ENCODE results near the gene RAF1. TPM values are rescaled to one million over a fixed set of nuclear protein-coding genes. Genes with fewer than 3 reads are reported as not detected.

The RAF1 gene
- total RNA-seq (2021) (127 and 130 TPM in 2 replicates), Bru-seq, nascent RNA (percentile 90 among the genes with signal in this experiment), BruChase-seq, experiment 1, labeled RNA remaining after a 2-hour chase (percentile 87 among the genes with signal in this experiment), BruChase-seq, experiment 2, labeled RNA remaining after a 6-hour chase (percentile 91 among the genes with signal in this experiment)
- long read RNA-seq, transcript RAF1-203 (16 exons, 2,354 nt): minor isoform, 10 of 210 reads
- long read RNA-seq, transcript RAF1-201 (17 exons, 3,300 nt): major isoform, 130 of 210 reads
- long read RNA-seq, partial matches to known transcripts: 14 of 210 reads
- long read RNA-seq, other reads (novel, unspliced or antisense): 52 of 210 reads

DNA sequence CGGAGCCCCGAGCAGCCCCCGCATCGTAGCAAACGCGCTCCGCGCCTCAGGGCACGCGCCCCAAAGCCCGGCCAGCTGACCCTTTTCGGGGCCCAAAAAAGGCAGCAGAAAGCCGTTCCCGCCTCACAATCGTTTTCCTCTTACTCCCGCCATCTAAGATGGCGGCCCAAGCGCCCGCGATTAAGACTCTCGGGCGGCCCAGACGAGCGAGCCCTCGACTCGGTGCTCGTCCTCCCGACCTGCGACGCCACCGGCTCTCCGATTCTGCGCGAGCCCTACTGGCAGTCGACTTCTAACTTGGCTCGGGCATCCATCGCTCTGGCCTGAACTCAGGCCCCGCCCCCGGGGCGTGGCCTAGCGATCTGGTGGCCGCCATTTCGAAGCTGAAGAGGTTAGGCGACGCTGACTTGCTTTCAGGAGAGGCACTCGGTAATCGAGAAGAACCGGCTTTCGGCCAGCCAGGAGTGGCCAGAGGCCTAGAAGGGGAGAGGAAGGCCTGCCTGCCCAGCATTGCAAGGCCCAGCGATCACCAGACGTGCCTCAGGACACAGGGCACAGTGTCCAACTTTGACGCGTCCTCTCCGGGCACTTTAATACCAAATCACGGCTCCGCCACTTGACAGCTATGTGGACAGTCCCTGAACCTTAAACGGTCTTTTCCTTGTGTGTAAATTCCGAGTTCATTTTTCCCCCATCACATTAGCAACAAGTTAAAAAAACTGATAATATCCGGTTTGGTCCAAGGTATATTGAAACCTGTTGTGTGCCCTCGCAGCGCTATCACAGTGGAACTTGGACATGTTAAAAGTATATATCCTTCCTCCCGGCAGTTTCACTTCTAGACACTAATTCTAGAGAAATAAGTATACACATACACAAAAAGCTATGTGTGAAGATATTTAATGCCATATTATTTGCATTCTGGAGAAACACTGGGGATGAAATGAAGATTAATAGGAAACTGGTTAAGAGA is at the start of gene RAF1:
Gene RAF1 (minus strand): TSS at position 182 of the 973 bp plus-strand sequence. CDS start 45,396 bp downstream, outside the sequence.
- CTCF ChIA-PET: no interaction called here
- TF ChIP-seq, protein P1, sequence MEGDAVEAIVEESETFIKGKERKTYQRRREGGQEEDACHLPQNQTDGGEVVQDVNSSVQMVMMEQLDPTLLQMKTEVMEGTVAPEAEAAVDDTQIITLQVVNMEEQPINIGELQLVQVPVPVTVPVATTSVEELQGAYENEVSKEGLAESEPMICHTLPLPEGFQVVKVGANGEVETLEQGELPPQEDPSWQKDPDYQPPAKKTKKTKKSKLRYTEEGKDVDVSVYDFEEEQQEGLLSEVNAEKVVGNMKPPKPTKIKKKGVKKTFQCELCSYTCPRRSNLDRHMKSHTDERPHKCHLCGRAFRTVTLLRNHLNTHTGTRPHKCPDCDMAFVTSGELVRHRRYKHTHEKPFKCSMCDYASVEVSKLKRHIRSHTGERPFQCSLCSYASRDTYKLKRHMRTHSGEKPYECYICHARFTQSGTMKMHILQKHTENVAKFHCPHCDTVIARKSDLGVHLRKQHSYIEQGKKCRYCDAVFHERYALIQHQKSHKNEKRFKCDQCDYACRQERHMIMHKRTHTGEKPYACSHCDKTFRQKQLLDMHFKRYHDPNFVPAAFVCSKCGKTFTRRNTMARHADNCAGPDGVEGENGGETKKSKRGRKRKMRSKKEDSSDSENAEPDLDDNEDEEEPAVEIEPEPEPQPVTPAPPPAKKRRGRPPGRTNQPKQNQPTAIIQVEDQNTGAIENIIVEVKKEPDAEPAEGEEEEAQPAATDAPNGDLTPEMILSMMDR (conservative IDR thresholded peaks at IDR 0.05; ENCODE audit: low read depth, low read length): no peak
- no peak for TF ChIP-seq EZH2 (IDR thresholded peaks at IDR 0.05; ENCODE audit: borderline replicate concordance, low read depth, low read length, poor library complexity, severe bottlenecking)

DNA sequence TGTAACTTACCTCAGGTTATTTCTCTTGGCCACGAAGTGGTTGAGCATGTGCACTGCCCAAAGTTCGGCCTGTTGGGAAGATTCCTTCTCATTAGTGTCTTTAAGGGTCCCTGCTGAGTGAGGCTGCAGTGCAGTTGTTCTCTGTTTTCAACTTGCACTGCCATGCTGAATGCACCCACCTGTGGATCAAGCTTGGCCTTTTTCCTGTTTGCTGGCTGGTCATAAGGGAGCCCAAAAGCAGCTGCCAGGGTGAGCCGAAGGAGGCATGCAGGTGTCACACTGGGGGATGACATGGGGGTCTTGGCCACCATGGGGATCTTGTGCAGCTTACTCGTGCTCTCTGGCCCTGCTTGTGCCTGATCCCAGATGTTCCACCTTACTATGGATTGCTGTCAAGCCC is 46.1 kb upstream of the RAF1 start:
- no peak for TF ChIP-seq EZH2 (IDR thresholded peaks at IDR 0.05; ENCODE audit: borderline replicate concordance, low read depth, low read length, poor library complexity, severe bottlenecking)
- TF ChIP-seq, protein P1 (conservative IDR thresholded peaks at IDR 0.05; ENCODE audit: low read depth, low read length): no peak
- CTCF ChIA-PET: no interaction called here
- Histone ChIP-seq H3K4me1 (ENCODE audit: insufficient read depth, low read length, poor library complexity, severe bottlenecking) (no peaks in the 10 kb centered on the region), H3K27ac (ENCODE audit: low read depth, low read length, poor library complexity, severe bottlenecking) (no peak overlapping the region), H3K4me3 (ENCODE audit: low read depth, low read length, poor library complexity, severe bottlenecking) (no peak overlapping the region), H3K9me3 (ENCODE audit: low read depth, low read length, poor library complexity, severe bottlenecking) (no peaks in the 10 kb centered on the region), H3K27me3 (replicated peaks; ENCODE audit: insufficient read depth, low read depth, low read length, poor library complexity) (no peaks in the 10 kb centered on the region), H3K36me3 (ENCODE audit: insufficient read depth, low read length, poor library complexity, severe bottlenecking) (no peaks in the 10 kb centered on the region)
- intact Hi-C loops (cut with micrococcal nuclease; ENCODE audit: unreplicated experiment): no loop called here
- POLR2A ChIA-PET (ENCODE audit: low non-redundant PET): no interaction called here
- no TSS peak for BruUV-seq (replicated peaks)
- no peak for DNase-seq (ENCODE audit: low spot score)

More for the DNA sequence above, at the start of gene RAF1:
- peak within 1 kb of the TSS; percentile 100 for H3K27ac ChIP-seq (ENCODE audit: low read depth, low read length, poor library complexity, severe bottlenecking)
- no peaks in the 10 kb centered on the region for H3K36me3 ChIP-seq (ENCODE audit: insufficient read depth, low read length, poor library complexity, severe bottlenecking)
- H3K27me3 ChIP-seq (replicated peaks; ENCODE audit: insufficient read depth, low read depth, low read length, poor library complexity): no peaks in the 10 kb centered on the region
- POLR2A ChIA-PET (ENCODE audit: low non-redundant PET): interaction anchor here (0.6 kb wide), 2 partner anchors 40 to 180 kb away, joined by 4 to 5 read pairs; partner anchors contain the start of gene TSEN2
- no peaks in the 10 kb centered on the region for H3K9me3 ChIP-seq (ENCODE audit: low read depth, low read length, poor library complexity, severe bottlenecking)
- TSS peak; percentile 99 for BruUV-seq (replicated peaks)
- intact Hi-C loops (cut with micrococcal nuclease; ENCODE audit: unreplicated experiment): loop anchor here (5.0 kb wide), 1 partner anchor 107 kb away; the partner anchor contains the start of gene MKRN2
- peak within 1 kb of the TSS; percentile 89 for H3K4me3 ChIP-seq (ENCODE audit: low read depth, low read length, poor library complexity, severe bottlenecking)
- peaks cover 28% of the 10 kb centered on the region for H3K4me1 ChIP-seq (ENCODE audit: insufficient read depth, low read length, poor library complexity, severe bottlenecking)
- DNase-seq (ENCODE audit: low spot score): peak; percentile 99

DNA sequence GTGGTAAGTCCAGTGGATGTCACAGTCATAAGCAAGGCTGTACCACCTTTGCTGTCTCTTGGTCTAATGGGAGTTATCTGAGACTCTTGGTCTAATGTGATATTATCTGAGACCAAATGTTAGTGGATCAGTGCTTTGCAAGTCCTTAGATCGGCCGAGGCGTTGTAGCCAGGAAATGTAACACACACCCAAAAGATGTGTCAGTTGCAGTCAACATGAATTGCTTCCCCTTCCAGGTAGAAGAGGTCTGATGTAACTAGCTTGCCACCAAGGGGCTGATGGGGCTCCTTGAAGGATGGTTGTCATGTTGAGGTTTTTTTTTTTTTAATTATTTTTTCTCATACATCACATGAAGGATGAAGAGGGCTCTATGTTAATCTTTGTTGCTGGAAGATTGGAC is 45.4 kb upstream of the RAF1 start:
- CTCF ChIA-PET: no interaction called here
- H3K4me1 ChIP-seq (ENCODE audit: insufficient read depth, low read length, poor library complexity, severe bottlenecking): no peaks in the 10 kb centered on the region
- H3K9me3 ChIP-seq (ENCODE audit: low read depth, low read length, poor library complexity, severe bottlenecking): no peaks in the 10 kb centered on the region
- POLR2A ChIA-PET (ENCODE audit: low non-redundant PET): interaction anchor here (0.7 kb wide), 1 partner anchor 808 kb away, joined by 3 read pairs; no protein-coding TSS in a partner anchor
- TF ChIP-seq, protein P1 (conservative IDR thresholded peaks at IDR 0.05; ENCODE audit: low read depth, low read length): no peak
- no peak for TF ChIP-seq EZH2 (IDR thresholded peaks at IDR 0.05; ENCODE audit: borderline replicate concordance, low read depth, low read length, poor library complexity, severe bottlenecking)
- no peaks in the 10 kb centered on the region for H3K27me3 ChIP-seq (replicated peaks; ENCODE audit: insufficient read depth, low read depth, low read length, poor library complexity)
- DNase-seq (ENCODE audit: low spot score): no peak
- no peak overlapping the region for H3K4me3 ChIP-seq (ENCODE audit: low read depth, low read length, poor library complexity, severe bottlenecking)
- no peaks in the 10 kb centered on the region for H3K36me3 ChIP-seq (ENCODE audit: insufficient read depth, low read length, poor library complexity, severe bottlenecking)
- no TSS peak for BruUV-seq (replicated peaks)
- intact Hi-C loops (cut with micrococcal nuclease; ENCODE audit: unreplicated experiment): loop anchor here (10.0 kb wide), 1 partner anchor 185 kb away; no protein-coding TSS in a partner anchor
- H3K27ac ChIP-seq (ENCODE audit: low read depth, low read length, poor library complexity, severe bottlenecking): no peak overlapping the region

Data from A673 (cell line).